A549 (cell line): ENCODE data around the gene EPB41L4A.

Experiments used
- CBX8 ChIP-seq: fragments of 200-600 bp; sonication (generic); IDR thresholded peaks from 2 replicates; pipeline ENCODE4 v1.6.1; 2016
- CTCF ChIP-seq: fragments of >200 bp; sonication (Bioruptor Twin); formaldehyde crosslinking; IDR thresholded peaks from 3 replicates; pipeline ENCODE4 v1.5.1; 2016
- PBX3 ChIP-seq: IDR thresholded peaks from 2 replicates; pipeline ENCODE4 v1.6.1; 2012
- POLR2A ChIP-seq: IDR thresholded peaks from 2 replicates; pipeline ENCODE4 v1.6.1; 2012; ENCODE audit warnings: mild to moderate bottlenecking, low read length
- RAD21 ChIP-seq, 2 experiments: fragments of >200 bp in 1 of 2; sonication (Bioruptor Twin) in 1 of 2; formaldehyde crosslinking in 1 of 2; IDR thresholded peaks in 1 of 2; conservative IDR thresholded peaks in 1 of 2; 2 replicates in 1 of 2; 3 replicates in 1 of 2; pipeline ENCODE4 v1.6.1; 2012 to 2018; ENCODE audit warnings: inconsistent platforms in 1 of 2

- TF ChIP-seq CBX8 (no peak), CTCF (no peak), POLR2A (no peak), RAD21 (conservative IDR thresholded peaks at IDR 0.05 in 1 of 2, IDR thresholded peaks at IDR 0.05 in 1 of 2) (no peak), PBX3 (no peak)
Observed at GRCh38 chr5:112237456-112237855, 181.6 kb downstream of the EPB41L4A start.
